GM23338 (cell line): ENCODE data around the gene BMF. TPM values are rescaled to one million over a fixed set of nuclear protein-coding genes. Genes with fewer than 3 reads are reported as not detected.

Source experiments
- ATAC-seq: fragments of 200-7000 bp; cut with Tn5 transposase; 3 replicates; pipeline ENCODE4 v1.9.1; 2020
- DNase-seq: peaks from one replicate; pipeline ENCODE4 v3.0.0-alpha.2; 2015; ENCODE audit warnings: low spot score
- H2AFZ ChIP-seq: fragments of 200-600 bp; sonication (generic); 2 replicates; pipeline ENCODE4 v1.8.0; 2016; ENCODE audit warnings: antibody characterized with exemption, mild to moderate bottlenecking, moderate library complexity
- H3F3A ChIP-seq: fragments of 200-600 bp; sonication (generic); replicated peaks from 2 replicates; pipeline ENCODE4 v1.8.0; 2017; ENCODE audit warnings: antibody characterized with exemption, mixed run types, low read depth
- H3K27ac ChIP-seq: fragments of 200-600 bp; sonication (generic); 2 replicates; pipeline ENCODE4 v1.6.1; 2016; ENCODE audit warnings: low read depth
- H3K27me3 ChIP-seq: fragments of 200-600 bp; sonication (generic); 2 replicates; pipeline ENCODE4 v1.8.0; 2016; ENCODE audit warnings: mild to moderate bottlenecking, mixed run types, moderate library complexity; ENCODE audit not compliant: insufficient read depth
- H3K36me3 ChIP-seq: fragments of 200-600 bp; sonication (generic); 2 replicates; pipeline ENCODE4 v1.8.0; 2016; ENCODE audit warnings: mild to moderate bottlenecking; ENCODE audit not compliant: insufficient read depth
- H3K4me1 ChIP-seq: fragments of 200-600 bp; sonication (generic); 2 replicates; pipeline ENCODE4 v1.8.0; 2016; ENCODE audit warnings: mild to moderate bottlenecking, moderate library complexity; ENCODE audit not compliant: insufficient read depth
- H3K4me2 ChIP-seq: fragments of 200-600 bp; sonication (generic); 2 replicates; pipeline ENCODE4 v1.7.1; 2017; ENCODE audit warnings: mixed run types
- H3K4me3 ChIP-seq: fragments of 200-600 bp; sonication (generic); 2 replicates; pipeline ENCODE4 v1.6.1; 2016; ENCODE audit warnings: mixed run types
- H3K79me2 ChIP-seq: fragments of 200-600 bp; sonication (generic); replicated peaks from 2 replicates; pipeline ENCODE4 v1.8.0; 2017; ENCODE audit warnings: mild to moderate bottlenecking; ENCODE audit not compliant: insufficient read depth
- H3K9me2 ChIP-seq: fragments of 200-600 bp; sonication (generic); 2 replicates; pipeline ENCODE4 v1.8.0; 2017; ENCODE audit not compliant: insufficient read depth
- H4K20me1 ChIP-seq: fragments of 200-600 bp; sonication (generic); replicated peaks from 2 replicates; pipeline ENCODE4 v1.8.0; 2017; ENCODE audit warnings: mild to moderate bottlenecking; ENCODE audit not compliant: insufficient read depth
- H3K27ac Mint-ChIP-seq: 2 replicates; pipeline ENCODE4 v1.8.0; 2020; ENCODE audit warnings: inconsistent platforms, mild to moderate bottlenecking, moderate library complexity, mixed read lengths
- H3K27me3 Mint-ChIP-seq: 3 replicates; pipeline ENCODE4 v1.8.0; 2022; ENCODE audit warnings: low read depth, mild to moderate bottlenecking, moderate library complexity, mixed read lengths, inconsistent platforms; ENCODE audit not compliant: insufficient read depth, poor library complexity
- H3K36me3 Mint-ChIP-seq: 3 replicates; pipeline ENCODE4 v1.8.0; 2021; ENCODE audit warnings: low read depth, mild to moderate bottlenecking, inconsistent platforms, moderate library complexity, mixed read lengths
- H3K4me1 Mint-ChIP-seq: 3 replicates; pipeline ENCODE4 v1.8.0; 2020; ENCODE audit warnings: mild to moderate bottlenecking, inconsistent platforms, mixed read lengths
- H3K4me3 Mint-ChIP-seq: 3 replicates; pipeline ENCODE4 v1.8.0; 2021; ENCODE audit warnings: moderate library complexity, mild to moderate bottlenecking, inconsistent platforms, mixed read lengths
- H3K9me3 Mint-ChIP-seq: 3 replicates; pipeline ENCODE4 v1.8.0; 2020; ENCODE audit warnings: moderate library complexity, mild to moderate bottlenecking, inconsistent platforms, mixed read lengths
- CREB1 ChIP-seq: fragments of 250-450 bp; sonication (Bioruptor Pico); IDR thresholded peaks from 2 replicates; pipeline ENCODE4 v1.5.0; 2020; ENCODE audit warnings: low read depth, mild to moderate bottlenecking, moderate library complexity
- EZH2 ChIP-seq: fragments of 200-600 bp; sonication (generic); IDR thresholded peaks from one replicate; pipeline ENCODE4 v1.8.0; 2017; ENCODE audit warnings: antibody characterized with exemption, mild to moderate bottlenecking, low read depth; ENCODE audit not compliant: unreplicated experiment
- EZH2phosphoT487 ChIP-seq: fragments of 200-600 bp; sonication (generic); IDR thresholded peaks from one replicate; pipeline ENCODE4 v1.8.1; 2018; ENCODE audit warnings: antibody characterized with exemption; ENCODE audit not compliant: unreplicated experiment
- NANOG ChIP-seq: IDR thresholded peaks from 2 replicates; pipeline ENCODE4 v1.6.1; 2016; ENCODE audit warnings: antibody characterized with exemption, borderline replicate concordance
- POLR2AphosphoS5 ChIP-seq: IDR thresholded peaks from 2 replicates; pipeline ENCODE4 v1.6.1; 2016; ENCODE audit warnings: antibody characterized with exemption, low read depth
- STAT1 ChIP-seq: IDR thresholded peaks from one replicate; pipeline ENCODE4 v1.6.1; 2016; ENCODE audit warnings: antibody characterized with exemption; ENCODE audit not compliant: unreplicated experiment
- ZNF114 ChIP-seq: fragments of 250-450 bp; sonication (Bioruptor Pico); IDR thresholded peaks from 2 replicates; pipeline ENCODE4 v1.5.0; 2020; ENCODE audit warnings: mild to moderate bottlenecking, moderate library complexity
- ZNF331 ChIP-seq: fragments of 250-450 bp; sonication (Bioruptor Pico); IDR thresholded peaks from 2 replicates; pipeline ENCODE4 v1.5.0; 2020; ENCODE audit warnings: low read depth, mild to moderate bottlenecking, moderate library complexity
- polyA plus RNA-seq: library from polyadenylated mRNA; unstranded; fragments of >200 nt; fragmentation: Nextera tagmentation; extraction: Ambion mirVana; gene quantifications from 2 replicates; pipeline ENCODE4 v1.2.1, GENCODE V29; 2016
- total RNA-seq: library from RNA; depleted of rRNA; stranded (reverse); fragments of >200 nt; shearing (Covaris generic); gene quantifications from 2 replicates; pipeline ENCODE4 v1.2.3, GENCODE V29; 2014
- TF ChIP-seq, protein P1 (sequence below): fragments of 250-450 bp; sonication (Bioruptor Pico); IDR thresholded peaks from 2 replicates; pipeline ENCODE4 v1.5.0; 2020; ENCODE audit warnings: mild to moderate bottlenecking, moderate library complexity
- TF ChIP-seq, protein P2 (sequence below): IDR thresholded peaks from 2 replicates; pipeline ENCODE4 v1.6.1; 2016; ENCODE audit warnings: antibody characterized with exemption
- TF ChIP-seq, protein P3 (sequence below): IDR thresholded peaks from one replicate; pipeline ENCODE4 v1.6.1; 2018; ENCODE audit warnings: antibody characterized with exemption; ENCODE audit not compliant: unreplicated experiment

The BMF gene
- total and polyA plus RNA-seq, 2 experiments from 2014 or later = 2.0 to 20.3 TPM

DNA sequence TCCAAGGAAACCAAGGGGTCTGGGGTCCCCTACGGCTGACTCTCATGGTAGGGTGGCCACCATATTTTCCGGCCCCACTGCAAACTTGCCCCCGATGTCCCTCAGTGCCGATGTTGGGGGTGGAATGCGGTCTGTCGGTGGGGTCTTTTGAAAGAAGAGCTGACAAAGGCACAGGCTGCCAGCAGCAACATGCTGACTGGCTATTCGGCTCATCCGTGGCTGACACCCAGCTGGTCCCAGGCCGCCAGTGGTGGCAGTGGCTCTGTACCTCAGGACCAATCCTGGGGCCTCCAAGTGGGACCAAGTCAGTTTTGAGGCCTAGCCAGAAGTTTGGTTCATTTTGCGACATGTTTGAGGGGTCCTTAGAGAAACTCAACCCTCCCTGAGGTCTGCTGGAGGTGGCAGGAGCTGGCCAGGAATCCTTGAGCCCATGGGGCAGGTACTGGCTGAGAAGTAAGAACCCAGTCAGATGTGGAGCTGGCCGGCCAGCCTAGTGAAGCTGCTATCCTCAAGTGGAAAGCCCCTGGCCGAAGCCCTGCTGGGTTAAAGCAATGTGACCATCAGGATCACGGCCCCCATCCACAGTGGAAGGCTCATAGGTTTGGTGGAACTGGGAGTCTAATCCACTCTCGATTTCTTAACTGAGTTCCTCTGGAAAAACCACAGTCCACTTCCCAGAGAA, 17.8 kb downstream of the BMF start:
- H3K36me3 Mint-ChIP-seq = peaks cover 17% of the 10 kb centered on the region; the same call in 2 of the 3 replicates
- no peaks in the 10 kb centered on the region for H3K79me2 ChIP-seq
- peaks cover 73% of the 10 kb centered on the region for H3K4me1 ChIP-seq
- H3K4me3 Mint-ChIP-seq = no peak overlapping the region
- TF ChIP-seq EZH2phosphoT487 (no peak), ZNF114 (no peak), EZH2 (no peak), NANOG (no peak), POLR2AphosphoS5 (no peak), STAT1 (no peak), ZNF331 (CRISPR knock-in tag) (no peak), CREB1 (CRISPR knock-in tag) (no peak)
- TF ChIP-seq, protein P1, sequence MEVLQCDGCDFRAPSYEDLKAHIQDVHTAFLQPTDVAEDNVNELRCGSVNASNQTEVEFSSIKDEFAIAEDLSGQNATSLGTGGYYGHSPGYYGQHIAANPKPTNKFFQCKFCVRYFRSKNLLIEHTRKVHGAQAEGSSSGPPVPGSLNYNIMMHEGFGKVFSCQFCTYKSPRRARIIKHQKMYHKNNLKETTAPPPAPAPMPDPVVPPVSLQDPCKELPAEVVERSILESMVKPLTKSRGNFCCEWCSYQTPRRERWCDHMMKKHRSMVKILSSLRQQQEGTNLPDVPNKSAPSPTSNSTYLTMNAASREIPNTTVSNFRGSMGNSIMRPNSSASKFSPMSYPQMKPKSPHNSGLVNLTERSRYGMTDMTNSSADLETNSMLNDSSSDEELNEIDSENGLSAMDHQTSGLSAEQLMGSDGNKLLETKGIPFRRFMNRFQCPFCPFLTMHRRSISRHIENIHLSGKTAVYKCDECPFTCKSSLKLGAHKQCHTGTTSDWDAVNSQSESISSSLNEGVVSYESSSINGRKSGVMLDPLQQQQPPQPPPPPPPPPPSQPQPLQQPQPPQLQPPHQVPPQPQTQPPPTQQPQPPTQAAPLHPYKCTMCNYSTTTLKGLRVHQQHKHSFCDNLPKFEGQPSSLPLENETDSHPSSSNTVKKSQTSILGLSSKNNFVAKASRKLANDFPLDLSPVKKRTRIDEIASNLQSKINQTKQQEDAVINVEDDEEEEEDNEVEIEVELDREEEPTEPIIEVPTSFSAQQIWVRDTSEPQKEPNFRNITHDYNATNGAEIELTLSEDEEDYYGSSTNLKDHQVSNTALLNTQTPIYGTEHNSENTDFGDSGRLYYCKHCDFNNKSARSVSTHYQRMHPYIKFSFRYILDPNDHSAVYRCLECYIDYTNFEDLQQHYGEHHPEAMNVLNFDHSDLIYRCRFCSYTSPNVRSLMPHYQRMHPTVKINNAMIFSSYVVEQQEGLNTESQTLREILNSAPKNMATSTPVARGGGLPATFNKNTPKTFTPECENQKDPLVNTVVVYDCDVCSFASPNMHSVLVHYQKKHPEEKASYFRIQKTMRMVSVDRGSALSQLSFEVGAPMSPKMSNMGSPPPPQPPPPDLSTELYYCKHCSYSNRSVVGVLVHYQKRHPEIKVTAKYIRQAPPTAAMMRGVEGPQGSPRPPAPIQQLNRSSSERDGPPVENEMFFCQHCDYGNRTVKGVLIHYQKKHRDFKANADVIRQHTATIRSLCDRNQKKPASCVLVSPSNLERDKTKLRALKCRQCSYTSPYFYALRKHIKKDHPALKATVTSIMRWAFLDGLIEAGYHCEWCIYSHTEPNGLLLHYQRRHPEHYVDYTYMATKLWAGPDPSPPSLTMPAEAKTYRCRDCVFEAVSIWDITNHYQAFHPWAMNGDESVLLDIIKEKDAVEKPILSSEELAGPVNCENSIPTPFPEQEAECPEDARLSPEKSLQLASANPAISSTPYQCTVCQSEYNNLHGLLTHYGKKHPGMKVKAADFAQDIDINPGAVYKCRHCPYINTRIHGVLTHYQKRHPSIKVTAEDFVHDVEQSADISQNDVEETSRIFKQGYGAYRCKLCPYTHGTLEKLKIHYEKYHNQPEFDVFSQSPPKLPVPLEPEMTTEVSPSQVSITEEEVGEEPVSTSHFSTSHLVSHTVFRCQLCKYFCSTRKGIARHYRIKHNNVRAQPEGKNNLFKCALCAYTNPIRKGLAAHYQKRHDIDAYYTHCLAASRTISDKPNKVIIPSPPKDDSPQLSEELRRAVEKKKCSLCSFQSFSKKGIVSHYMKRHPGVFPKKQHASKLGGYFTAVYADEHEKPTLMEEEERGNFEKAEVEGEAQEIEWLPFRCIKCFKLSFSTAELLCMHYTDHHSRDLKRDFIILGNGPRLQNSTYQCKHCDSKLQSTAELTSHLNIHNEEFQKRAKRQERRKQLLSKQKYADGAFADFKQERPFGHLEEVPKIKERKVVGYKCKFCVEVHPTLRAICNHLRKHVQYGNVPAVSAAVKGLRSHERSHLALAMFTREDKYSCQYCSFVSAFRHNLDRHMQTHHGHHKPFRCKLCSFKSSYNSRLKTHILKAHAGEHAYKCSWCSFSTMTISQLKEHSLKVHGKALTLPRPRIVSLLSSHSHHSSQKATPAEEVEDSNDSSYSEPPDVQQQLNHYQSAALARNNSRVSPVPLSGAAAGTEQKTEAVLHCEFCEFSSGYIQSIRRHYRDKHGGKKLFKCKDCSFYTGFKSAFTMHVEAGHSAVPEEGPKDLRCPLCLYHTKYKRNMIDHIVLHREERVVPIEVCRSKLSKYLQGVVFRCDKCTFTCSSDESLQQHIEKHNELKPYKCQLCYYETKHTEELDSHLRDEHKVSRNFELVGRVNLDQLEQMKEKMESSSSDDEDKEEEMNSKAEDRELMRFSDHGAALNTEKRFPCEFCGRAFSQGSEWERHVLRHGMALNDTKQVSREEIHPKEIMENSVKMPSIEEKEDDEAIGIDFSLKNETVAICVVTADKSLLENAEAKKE (CRISPR knock-in tag) = no peak
- TF ChIP-seq, protein P2, sequence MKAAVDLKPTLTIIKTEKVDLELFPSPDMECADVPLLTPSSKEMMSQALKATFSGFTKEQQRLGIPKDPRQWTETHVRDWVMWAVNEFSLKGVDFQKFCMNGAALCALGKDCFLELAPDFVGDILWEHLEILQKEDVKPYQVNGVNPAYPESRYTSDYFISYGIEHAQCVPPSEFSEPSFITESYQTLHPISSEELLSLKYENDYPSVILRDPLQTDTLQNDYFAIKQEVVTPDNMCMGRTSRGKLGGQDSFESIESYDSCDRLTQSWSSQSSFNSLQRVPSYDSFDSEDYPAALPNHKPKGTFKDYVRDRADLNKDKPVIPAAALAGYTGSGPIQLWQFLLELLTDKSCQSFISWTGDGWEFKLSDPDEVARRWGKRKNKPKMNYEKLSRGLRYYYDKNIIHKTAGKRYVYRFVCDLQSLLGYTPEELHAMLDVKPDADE = no peak
- TF ChIP-seq, protein P3, sequence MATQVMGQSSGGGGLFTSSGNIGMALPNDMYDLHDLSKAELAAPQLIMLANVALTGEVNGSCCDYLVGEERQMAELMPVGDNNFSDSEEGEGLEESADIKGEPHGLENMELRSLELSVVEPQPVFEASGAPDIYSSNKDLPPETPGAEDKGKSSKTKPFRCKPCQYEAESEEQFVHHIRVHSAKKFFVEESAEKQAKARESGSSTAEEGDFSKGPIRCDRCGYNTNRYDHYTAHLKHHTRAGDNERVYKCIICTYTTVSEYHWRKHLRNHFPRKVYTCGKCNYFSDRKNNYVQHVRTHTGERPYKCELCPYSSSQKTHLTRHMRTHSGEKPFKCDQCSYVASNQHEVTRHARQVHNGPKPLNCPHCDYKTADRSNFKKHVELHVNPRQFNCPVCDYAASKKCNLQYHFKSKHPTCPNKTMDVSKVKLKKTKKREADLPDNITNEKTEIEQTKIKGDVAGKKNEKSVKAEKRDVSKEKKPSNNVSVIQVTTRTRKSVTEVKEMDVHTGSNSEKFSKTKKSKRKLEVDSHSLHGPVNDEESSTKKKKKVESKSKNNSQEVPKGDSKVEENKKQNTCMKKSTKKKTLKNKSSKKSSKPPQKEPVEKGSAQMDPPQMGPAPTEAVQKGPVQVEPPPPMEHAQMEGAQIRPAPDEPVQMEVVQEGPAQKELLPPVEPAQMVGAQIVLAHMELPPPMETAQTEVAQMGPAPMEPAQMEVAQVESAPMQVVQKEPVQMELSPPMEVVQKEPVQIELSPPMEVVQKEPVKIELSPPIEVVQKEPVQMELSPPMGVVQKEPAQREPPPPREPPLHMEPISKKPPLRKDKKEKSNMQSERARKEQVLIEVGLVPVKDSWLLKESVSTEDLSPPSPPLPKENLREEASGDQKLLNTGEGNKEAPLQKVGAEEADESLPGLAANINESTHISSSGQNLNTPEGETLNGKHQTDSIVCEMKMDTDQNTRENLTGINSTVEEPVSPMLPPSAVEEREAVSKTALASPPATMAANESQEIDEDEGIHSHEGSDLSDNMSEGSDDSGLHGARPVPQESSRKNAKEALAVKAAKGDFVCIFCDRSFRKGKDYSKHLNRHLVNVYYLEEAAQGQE = no peak
- no peaks in the 10 kb centered on the region for H3K27me3 ChIP-seq
- no peaks in the 10 kb centered on the region; the same call in 2 of the 3 replicates for H3K9me3 Mint-ChIP-seq
- H3K4me3 ChIP-seq = no peak overlapping the region
- no peak overlapping the region for H3K27ac ChIP-seq
- H3K4me2 ChIP-seq = 0 out of 2 replicates have a peak overlapping the region, but pooled peaks have one; percentile 71
- H3K4me1 Mint-ChIP-seq = peaks cover 89% of the 10 kb centered on the region
- no peaks in the 10 kb centered on the region; the same call in 1 of the 2 replicates for H3K36me3 ChIP-seq
- no peak for ATAC-seq
- no peaks in the 10 kb centered on the region for H4K20me1 ChIP-seq
- H3K9me2 ChIP-seq = peaks cover 3% of the 10 kb centered on the region; the same call in 1 of the 2 replicates
- no peak overlapping the region for H3K27ac Mint-ChIP-seq
- peaks cover 25% of the 10 kb centered on the region; the same call in 1 of the 2 replicates for H3F3A ChIP-seq
- H2AFZ ChIP-seq = no peak overlapping the region
- peaks cover 24% of the 10 kb centered on the region for H3K27me3 Mint-ChIP-seq
- DNase-seq = no peak
